HG02981 (cell line): ENCODE results near the gene SETMAR.
A peak's percentile ranks its signal among the peaks of the same experiment; 100 is the strongest.

ENCODE experiments used
- ATAC-seq: cut with Tn5 transposase; IDR thresholded peaks from one replicate; pipeline ENCODE4 v1.9.1; 2021; ENCODE audit warnings: mild to moderate bottlenecking, moderate library complexity; ENCODE audit not compliant: unreplicated experiment

SETMAR gene

DNA sequence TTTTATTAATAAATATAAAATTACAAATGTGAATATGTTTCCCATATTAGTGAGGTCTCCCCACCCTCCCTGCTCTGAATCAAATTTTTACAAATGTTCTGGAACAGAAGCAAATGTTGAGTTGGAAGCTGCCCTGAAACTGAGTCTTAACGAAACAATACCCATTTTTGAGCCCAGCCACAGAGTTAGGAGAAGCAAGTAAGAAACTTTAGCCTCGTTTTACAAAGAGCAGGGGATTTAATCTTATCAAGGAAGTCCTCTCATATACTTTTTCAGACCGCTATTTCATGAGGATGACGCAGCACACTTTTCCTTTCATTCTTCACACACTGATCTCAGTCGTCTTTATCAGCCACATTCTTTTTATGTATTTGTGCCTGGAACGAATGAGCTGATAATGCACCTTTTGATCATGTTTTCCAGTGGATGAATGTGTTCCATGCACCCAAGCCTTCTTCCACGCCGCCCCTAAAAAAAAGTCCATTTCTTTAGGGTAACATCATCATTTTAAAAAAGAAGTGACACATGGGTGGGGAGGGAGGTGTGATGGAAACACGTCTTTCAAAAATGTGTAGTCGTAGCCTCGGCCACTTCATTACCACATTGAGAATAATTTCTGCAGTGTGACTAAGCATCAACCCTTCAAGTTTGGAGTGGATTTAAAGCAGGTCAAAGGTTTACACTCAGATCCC is 48.1 kb downstream of the SETMAR start:
- peak; percentile 23 for ATAC-seq

DNA sequence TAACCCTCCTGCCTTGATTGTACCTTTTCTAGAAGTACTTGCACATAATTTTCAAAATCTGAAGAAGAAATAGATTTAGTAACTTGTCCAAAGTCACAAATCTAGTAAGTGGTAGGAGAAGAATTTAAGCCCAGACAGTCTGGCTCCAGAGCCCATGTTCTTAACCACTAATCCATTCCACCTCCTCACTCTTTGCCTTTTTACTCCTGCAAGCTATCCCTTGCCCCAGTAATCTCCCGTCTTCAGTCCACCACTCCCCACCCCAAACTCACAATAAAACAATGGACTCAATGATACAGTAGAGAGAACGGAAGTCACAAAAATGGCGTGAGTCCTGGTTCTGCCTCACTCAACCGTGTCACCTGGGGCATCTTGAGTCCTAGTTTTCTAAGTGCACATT is 48.7 kb downstream of the SETMAR start:
- no peak for ATAC-seq

DNA sequence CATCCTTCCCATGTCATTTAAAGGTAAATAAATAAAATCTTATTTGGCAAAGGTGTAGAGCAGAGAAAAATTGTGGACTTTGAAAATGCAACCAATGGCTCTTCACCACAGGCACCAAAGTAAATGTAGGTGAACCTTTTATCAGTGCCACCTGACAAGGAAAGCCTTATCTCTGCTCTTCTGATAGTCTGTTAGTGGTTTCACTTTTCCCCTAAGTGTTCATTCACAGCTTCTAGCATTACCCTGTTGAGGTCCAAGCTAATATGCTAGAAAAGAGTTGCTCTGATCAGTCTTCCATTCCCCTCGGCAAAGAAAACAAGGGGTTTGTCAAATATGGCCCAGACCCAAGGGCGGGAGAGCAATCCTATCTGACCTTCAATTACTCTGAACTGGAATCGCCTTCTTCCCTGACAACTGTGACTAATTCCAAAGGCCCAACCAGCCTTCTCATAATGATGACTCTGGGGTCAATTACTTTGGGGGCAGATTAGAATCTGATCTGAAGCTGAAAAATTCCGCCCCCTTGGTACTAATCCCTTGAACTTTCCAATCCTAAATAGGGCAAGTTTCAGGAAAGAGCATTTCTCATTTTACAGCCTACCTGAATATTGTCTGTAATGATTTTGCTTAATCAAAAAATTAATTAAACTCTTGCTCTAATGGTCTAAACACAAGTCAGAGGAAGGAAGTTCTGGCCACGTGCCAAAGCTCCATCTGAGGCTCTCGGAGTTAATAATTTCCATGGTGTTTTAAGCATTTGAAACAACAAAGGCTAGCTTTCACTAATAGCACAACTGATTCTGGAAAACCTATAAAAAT is 52.4 kb downstream of the SETMAR start:
- ATAC-seq, result no peak

DNA sequence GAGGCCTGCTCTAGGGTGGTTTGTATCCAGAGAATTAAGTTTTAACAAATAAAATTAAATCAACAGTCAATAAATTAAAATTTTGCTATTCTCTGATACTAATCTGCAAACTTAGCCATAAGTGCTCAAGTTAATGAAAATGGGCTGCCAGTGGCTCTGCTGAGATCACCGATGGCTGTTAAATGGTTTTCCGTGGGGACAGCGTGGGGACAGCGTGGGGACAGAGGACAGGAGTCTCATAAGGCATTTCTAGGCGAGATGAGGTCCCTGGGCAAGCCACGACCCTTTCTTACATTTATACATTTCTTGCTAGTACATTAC is 53.0 kb downstream of the SETMAR start:
- no peak for ATAC-seq

DNA sequence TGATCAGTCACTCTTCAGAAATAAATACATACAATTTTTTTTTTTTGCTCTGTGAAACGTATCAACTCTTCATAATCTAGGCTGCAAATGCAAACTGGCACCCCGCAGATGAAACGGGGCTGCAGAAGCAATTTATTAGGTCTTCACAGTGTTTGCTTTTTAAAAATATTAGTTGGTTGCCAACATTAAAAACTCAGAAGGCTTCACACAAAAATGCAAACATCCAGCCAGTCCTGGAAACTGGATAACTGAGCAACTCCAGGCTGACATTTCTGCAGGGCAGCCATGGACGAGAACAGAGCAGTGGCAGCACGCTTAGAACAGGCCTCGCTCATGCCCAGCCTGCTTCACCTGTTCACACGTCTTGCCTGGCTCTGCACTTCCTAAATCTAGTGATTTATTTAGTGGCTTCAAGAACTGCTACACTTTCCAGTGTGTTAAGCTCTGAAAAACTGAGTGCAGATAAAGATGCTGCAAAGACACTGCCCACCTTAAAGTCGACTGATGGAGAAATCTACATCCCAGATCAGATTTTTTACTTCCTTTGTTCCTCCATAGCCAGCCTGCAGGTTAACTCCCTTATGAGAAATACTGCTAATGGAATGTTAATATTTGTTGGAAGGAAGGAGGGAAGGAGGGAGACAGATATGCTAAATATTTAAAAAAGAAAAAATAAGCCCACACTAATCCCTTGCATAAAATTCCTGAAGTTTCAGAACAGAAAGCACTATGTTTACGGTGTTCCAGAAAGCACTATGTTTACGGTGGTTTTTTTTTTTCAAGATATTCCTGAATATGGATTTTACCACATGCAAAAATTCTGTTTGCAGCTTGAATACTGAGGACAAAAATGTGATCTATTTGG is 53.6 kb downstream of the SETMAR start:
- ATAC-seq, result no peak

DNA sequence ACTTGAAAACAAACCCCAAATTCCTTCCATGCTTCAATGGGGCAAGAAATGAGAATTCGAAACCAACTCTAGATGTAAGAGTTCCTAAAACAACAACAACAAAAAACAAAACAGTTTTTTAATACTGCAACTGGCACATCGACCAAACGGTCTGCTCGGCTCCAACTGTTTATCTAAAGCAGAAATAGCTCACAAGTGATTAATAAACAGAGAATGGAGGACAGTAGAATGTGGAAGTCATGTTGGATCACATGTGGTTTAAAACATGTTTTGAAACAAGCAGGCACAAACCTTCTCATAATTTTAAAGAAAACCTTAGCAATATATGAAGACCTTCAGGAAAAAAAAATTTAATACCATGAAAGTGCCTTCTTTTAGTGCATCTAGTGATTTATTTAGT is 55.1 kb downstream of the SETMAR start:
- no peak for ATAC-seq

DNA sequence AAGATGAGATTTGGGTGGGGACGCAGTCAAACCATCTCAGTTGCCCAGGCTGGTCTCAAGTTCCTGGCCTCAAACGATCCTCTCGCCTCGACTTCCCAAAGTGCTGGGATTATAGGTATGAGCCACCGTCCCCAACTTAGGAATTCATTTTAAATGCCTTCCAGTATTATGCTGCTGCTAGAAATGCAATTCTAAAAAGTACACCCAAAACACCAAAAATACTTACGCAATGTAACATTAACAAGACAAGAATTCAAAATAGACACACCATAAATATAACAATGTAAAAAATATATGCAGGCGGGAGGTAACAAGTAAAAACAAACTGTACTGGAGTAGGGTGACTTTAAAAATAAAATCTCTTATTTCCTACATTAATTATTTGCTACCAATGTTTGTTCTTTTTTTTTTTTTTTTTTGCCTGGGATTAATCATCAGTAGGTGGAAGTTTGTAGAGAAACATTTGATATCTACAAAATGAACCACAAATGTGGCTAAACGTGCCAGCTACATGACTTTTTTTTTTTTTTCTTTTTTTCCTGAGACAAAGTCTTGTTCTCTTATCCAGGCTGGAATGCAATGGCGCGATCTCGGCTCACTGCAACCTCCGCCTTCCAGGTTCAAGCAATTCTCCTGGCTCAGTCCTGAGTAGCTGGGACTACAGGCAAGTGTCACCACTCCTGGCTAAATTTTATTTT is 56.8 kb downstream of the SETMAR start:
- no peak for ATAC-seq

DNA sequence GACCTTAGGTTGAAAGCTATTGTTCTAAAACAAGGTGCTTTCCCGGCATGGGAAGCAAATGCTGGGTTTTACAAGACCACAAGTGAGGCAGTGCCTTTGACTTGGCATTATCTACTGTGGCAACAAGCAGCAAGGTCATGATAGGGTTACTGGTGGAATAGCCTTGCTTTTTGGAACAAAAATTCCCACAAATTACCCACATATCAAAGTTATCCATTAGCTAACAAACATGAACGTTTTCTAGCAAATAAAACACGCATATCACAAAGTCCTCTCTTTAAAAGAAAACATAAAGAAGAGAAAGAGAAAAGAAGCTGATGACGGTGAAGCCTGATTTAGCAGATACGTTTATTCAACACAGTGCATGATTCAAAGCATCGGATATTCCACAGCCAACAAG is 57.6 kb downstream of the SETMAR start:
- ATAC-seq, result no peak

DNA sequence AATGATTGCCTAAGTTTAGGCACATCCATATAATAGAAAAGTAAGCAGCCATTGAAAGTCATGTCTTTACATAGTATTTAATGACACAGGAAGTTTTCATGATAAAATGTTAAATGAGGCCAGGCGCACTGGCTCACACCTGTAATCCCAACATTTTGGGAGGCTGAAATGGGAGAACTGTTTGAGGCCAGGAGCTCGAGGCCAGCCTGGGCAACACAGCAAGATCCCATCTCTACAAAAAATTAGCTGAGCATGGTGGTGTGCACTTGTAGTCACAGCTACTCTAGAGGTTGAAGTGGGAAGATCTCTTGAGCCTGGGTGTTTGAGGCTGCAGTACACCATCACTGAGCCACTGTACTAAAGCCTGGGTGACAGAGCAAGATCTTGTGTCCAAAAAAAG is 59.4 kb downstream of the SETMAR start:
- no peak for ATAC-seq
